Testis (tissue), 3 donors: Measurements from ENCODE around the gene EDA. TPM values are rescaled to one million over a fixed set of nuclear protein-coding genes. Genes with fewer than 3 reads are reported as not detected.

ENCODE experiments used
- DNase-seq: peaks from one replicate; pipeline ENCODE4 v3.0.0-alpha.2; 2019
- H3K27ac ChIP-seq, 2 donors: fragments of 200-600 bp; sonication (generic); one replicate each; pipeline ENCODE4 v1.5.1; 2019
- H3K27me3 ChIP-seq: fragments of 200-600 bp; sonication (generic); one replicate; pipeline ENCODE4 v1.5.1; 2019
- H3K36me3 ChIP-seq: fragments of 200-600 bp; sonication (generic); one replicate; pipeline ENCODE4 v1.5.1; 2017; ENCODE audit warnings: low read depth; ENCODE audit errors: missing control alignments
- H3K4me1 ChIP-seq: fragments of 200-600 bp; sonication (generic); one replicate; pipeline ENCODE4 v1.5.1; 2019
- H3K4me3 ChIP-seq, 2 donors: fragments of 200-600 bp; sonication (generic); one replicate each; pipeline ENCODE4 v1.5.1; 2017 to 2019
- H3K9me3 ChIP-seq: fragments of 200-600 bp; sonication (generic); one replicate; pipeline ENCODE4 v1.5.1; 2017
- CTCF ChIP-seq, 3 experiments: fragments of 450-650 bp in 2 of 3; fragments of 200-600 bp in 1 of 3; sonication (generic) in 1 of 3; IDR thresholded peaks; one replicate each; pipeline ENCODE4 v1.5.1; 2016 to 2019; ENCODE audit warnings: antibody characterized with exemption in 3 of 3, mild to moderate bottlenecking in 2 of 3, moderate library complexity in 1 of 3
- POLR2A ChIP-seq: fragments of 450-650 bp; IDR thresholded peaks from one replicate; pipeline ENCODE4 v1.6.1; 2017; ENCODE audit warnings: antibody characterized with exemption, mild to moderate bottlenecking, moderate library complexity
- WGBS, 2 donors: methylation state at CpG; one replicate each; pipeline ENCODE4 v1.1.5; 2018; 5-methylcytosine and 5-hydroxymethylcytosine counted together
- intact Hi-C: fragments of 100-400 bp; cut with DNase I; formaldehyde crosslinking; loops from one replicate; pipeline ENCODE4 v1.15.1; 2023; ENCODE audit warnings: low total_unique reads
- polyA plus RNA-seq: library from polyadenylated mRNA; stranded (reverse); fragments of 350-450 nt; fragmentation: Illumina TruSeq; extraction: RNeasy Lipid Tissue Mini Kit (QIAGEN cat#74804); gene quantifications from one replicate; pipeline ENCODE4 v1.2.3, GENCODE V29; 2014; ENCODE audit warnings: low read depth, low replicate concordance; ENCODE audit not compliant: insufficient read depth
- total RNA-seq, 2 donors: library from RNA; depleted of rRNA; stranded (reverse); fragments of >200 nt; gene quantifications; one replicate each; pipeline ENCODE4 v1.2.3, GENCODE V29; 2016

The EDA gene
- total and polyA plus RNA-seq, 3 donors from 2014 or later, result 3.0 to 4.6 (median 4.3) TPM

DNA sequence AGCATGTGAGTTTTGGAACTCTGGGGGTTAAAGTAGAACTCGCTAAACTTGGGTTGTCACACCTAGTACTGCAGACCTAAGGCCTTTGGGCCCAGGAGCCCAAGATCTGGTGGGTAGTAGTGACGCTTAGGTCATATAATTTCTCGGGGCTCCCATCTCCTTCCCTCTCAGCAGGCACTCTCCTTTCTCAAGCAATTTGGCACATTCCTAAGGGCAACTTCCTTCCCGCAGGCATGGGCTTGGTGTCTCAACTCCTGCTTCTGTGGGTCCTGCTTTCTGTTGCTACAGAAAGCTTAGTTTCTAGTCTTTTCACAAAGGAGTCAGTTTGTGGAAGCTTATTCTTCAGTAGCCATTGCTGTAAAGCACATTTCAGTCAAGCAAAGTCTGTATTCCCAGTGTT, 10.4 kb upstream of the EDA start:
- intact Hi-C loops, result no loop called here
- Histone ChIP-seq H3K27me3 (no peaks in the 10 kb centered on the region), H3K9me3 (no peaks in the 10 kb centered on the region), H3K27ac (no peak overlapping the region), H3K36me3 (no peaks in the 10 kb centered on the region), H3K4me1 (no peaks in the 10 kb centered on the region), H3K4me3 (no peak overlapping the region)
- no peak for DNase-seq
- TF ChIP-seq POLR2A (no peak), CTCF (IDR thresholded peaks at IDR 0.05) (no peak)
- WGBS, 2 donors, result 70 to 83% methylated on average over 4 of the region's 4 CpGs

DNA sequence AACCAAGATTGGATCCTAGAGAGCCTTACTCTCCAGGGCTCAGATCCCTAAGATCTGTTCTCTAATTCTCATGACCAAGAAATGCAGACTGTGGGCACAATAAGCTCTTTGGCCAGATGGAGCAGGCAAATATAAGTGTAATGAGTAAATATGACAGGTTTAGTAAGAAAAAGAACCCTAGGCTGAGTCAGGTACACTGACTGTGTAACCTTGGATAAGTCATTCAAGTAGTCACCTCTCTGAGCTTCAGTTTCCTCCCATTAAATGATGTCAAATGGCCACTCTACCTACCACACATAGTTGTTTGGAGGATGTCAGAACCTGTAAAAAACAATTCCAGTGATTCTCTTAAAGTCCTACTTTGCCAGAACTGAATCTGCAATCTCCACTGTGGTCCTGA, 8.3 kb upstream of the EDA start:
- DNase-seq, result no peak
- no peaks in the 10 kb centered on the region for H3K4me1 ChIP-seq
- H3K4me3 ChIP-seq, result no peak overlapping the region
- intact Hi-C loops, result no loop called here
- TF ChIP-seq CTCF (IDR thresholded peaks at IDR 0.05) (no peak), POLR2A (no peak)
- H3K27me3 ChIP-seq, result no peaks in the 10 kb centered on the region
- H3K27ac ChIP-seq, result no peak overlapping the region
- H3K9me3 ChIP-seq, result no peaks in the 10 kb centered on the region
- H3K36me3 ChIP-seq, result no peaks in the 10 kb centered on the region

DNA sequence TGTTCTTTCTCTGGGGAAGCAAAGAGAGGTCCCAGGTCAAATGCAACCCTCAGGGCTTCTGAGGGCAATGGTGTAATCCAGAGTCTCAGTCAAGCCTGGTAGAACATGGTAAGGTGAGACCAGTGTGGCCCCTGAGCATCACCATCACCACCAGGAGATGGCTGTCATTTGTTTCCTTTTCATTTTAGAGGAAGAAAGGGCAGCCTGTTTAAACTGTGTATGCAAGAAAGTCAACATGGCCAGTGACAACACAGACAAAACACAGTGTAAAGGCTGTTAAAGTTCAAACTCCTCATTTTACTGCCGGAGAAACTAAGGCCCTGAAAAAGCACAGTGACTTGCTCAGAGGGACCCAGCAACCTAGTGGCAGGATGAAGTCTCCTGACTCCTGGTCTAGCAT, 2.0 kb upstream of the EDA start:
- TF ChIP-seq POLR2A (no peak), CTCF (IDR thresholded peaks at IDR 0.05) (no peak)
- Histone ChIP-seq H3K4me1 (no peaks in the 10 kb centered on the region), H3K27me3 (no peaks in the 10 kb centered on the region), H3K36me3 (no peaks in the 10 kb centered on the region), H3K27ac (no peak overlapping the region), H3K4me3 (no peak overlapping the region), H3K9me3 (no peaks in the 10 kb centered on the region)
- intact Hi-C loops, result no loop called here
- WGBS, 2 donors, result 81 to 88% methylated on average over 1 of the region's 1 CpG
- no peak for DNase-seq

DNA sequence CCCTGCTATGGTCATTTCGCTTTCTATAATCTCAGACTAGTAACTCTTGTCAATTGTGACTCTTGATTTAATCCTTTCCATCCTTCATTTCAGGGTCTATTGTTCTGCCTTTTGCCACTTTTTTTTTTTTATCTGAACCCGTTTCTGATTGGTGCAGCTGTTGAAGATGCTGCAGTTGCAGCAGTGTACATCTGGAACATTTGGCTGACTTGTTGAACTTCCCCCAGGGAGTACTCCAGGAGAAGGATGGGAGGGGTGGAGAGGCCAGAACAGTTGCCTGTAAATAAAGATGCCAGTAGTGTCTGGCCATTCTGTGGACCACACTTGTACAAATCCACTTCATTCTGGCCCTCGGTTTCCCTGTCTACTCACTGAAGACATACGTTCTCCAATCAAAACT, 1.0 kb upstream of the EDA start:
- no peaks in the 10 kb centered on the region for H3K9me3 ChIP-seq
- no peak overlapping the region for H3K27ac ChIP-seq
- H3K27me3 ChIP-seq, result no peaks in the 10 kb centered on the region
- TF ChIP-seq POLR2A (no peak), CTCF (IDR thresholded peaks at IDR 0.05) (no peak)
- H3K4me3 ChIP-seq, result no peak overlapping the region
- intact Hi-C loops, result no loop called here
- WGBS, 2 donors, result 25 to 29% methylated on average over 4 of the region's 4 CpGs
- H3K36me3 ChIP-seq, result no peaks in the 10 kb centered on the region
- no peaks in the 10 kb centered on the region for H3K4me1 ChIP-seq
- DNase-seq, result no peak

DNA sequence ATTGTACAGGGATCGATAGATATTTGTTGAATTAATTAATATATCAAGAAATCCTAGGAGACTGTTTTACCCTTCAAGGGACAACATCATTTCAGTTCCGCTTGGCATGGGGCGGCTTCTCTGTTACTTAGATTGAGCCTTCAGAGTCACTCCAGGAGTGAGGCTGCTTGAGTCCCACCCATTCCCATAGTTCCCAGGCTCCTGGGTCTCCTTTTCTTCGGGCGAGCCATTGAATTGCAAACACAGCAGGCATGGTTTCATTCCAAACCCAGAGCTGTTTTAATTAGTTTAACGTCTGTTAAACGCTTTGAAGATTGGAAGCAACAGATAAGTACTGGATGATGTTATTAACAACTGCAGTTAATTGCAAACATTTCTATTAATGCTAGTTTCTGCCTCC, 571 bp upstream of the EDA start:
- no peaks in the 10 kb centered on the region for H3K4me1 ChIP-seq
- TF ChIP-seq POLR2A (no peak), CTCF (IDR thresholded peaks at IDR 0.05) (no peak)
- H3K27ac ChIP-seq, result no peak overlapping the region
- H3K4me3 ChIP-seq, result peak overlapping the region in 1 of 2 donors; percentile 59
- intact Hi-C loops, result no loop called here
- 10 to 12% methylated on average over 7 of the region's 7 CpGs for WGBS, 2 donors
- DNase-seq, result no peak
- no peaks in the 10 kb centered on the region for H3K36me3 ChIP-seq
- H3K27me3 ChIP-seq, result no peaks in the 10 kb centered on the region
- H3K9me3 ChIP-seq, result no peaks in the 10 kb centered on the region
